Measurements from ENCODE around the gene ZNF74.
"Not testable (repeated sequence)": the region's sequence is repeated elsewhere in the genome, so short reads cannot be mapped to it uniquely, and the experiment has no call there.

The ZNF74 gene

GRCh38 chr22:20376281-20376680, 17.7 kb upstream of the ZNF74 start:
- not testable (repeated sequence) for DNase-seq (ENCODE audit: low read depth, low spot score)

GRCh38 chr22:20376983-20377382, 17.0 kb upstream of the ZNF74 start:
- not testable (repeated sequence) for DNase-seq (ENCODE audit: low read depth, low spot score)

GRCh38 chr22:20378110-20378509, 15.8 kb upstream of the ZNF74 start:
- DNase-seq (ENCODE audit: low read depth, low spot score): no peak

- not testable (repeated sequence) for DNase-seq (ENCODE audit: low read depth, low spot score)
Observed at GRCh38 chr22:20378684-20379083, 15.3 kb upstream of the ZNF74 start.

- no peak for DNase-seq (ENCODE audit: low read depth, low spot score)
Observed at GRCh38 chr22:20380486-20380885, 13.5 kb upstream of the ZNF74 start.

GRCh38 chr22:20383538-20383937, 10.4 kb upstream of the ZNF74 start:
- no peak for DNase-seq (ENCODE audit: low read depth, low spot score)

GRCh38 chr22:20384171-20384570, 9.8 kb upstream of the ZNF74 start:
- no peak for DNase-seq (ENCODE audit: low read depth, low spot score)

- no peak for DNase-seq (ENCODE audit: low read depth, low spot score)
Observed at GRCh38 chr22:20384865-20385264, 9.1 kb upstream of the ZNF74 start.

- no peak for DNase-seq (ENCODE audit: low read depth, low spot score)
Observed at GRCh38 chr22:20386336-20386735, 7.6 kb upstream of the ZNF74 start.

GRCh38 chr22:20386972-20387371, 7.0 kb upstream of the ZNF74 start:
- no peak for DNase-seq (ENCODE audit: low read depth, low spot score)

GRCh38 chr22:20388200-20388599, 5.8 kb upstream of the ZNF74 start:
- no peak for DNase-seq (ENCODE audit: low read depth, low spot score)

GRCh38 chr22:20389288-20389687, 4.7 kb upstream of the ZNF74 start:
- DNase-seq (ENCODE audit: low read depth, low spot score): no peak

GRCh38 chr22:20390394-20390907, 3.5 kb upstream of the ZNF74 start:
- DNase-seq (ENCODE audit: low read depth, low spot score): no peak

GRCh38 chr22:20391222-20391621, 2.7 kb upstream of the ZNF74 start:
- DNase-seq (ENCODE audit: low read depth, low spot score): no peak

GRCh38 chr22:20392365-20392881, 1.5 kb upstream of the ZNF74 start:
- DNase-seq (ENCODE audit: low read depth, low spot score): not testable (repeated sequence)

- DNase-seq (ENCODE audit: low read depth, low spot score): no peak
Observed at GRCh38 chr22:20392983-20393704, 807 bp upstream of the ZNF74 start.

GRCh38 chr22:20395181-20395906, 1.4 kb downstream of the ZNF74 start:
- DNase-seq (ENCODE audit: low read depth, low spot score): no peak

GRCh38 chr22:20395907-20396287, 1.9 kb downstream of the ZNF74 start:
- DNase-seq (ENCODE audit: low read depth, low spot score): no peak

- no peak for DNase-seq (ENCODE audit: low read depth, low spot score)
Observed at GRCh38 chr22:20396639-20397038, 2.7 kb downstream of the ZNF74 start.

- DNase-seq (ENCODE audit: low read depth, low spot score): no peak
Observed at GRCh38 chr22:20397498-20397897, 3.5 kb downstream of the ZNF74 start.

- DNase-seq (ENCODE audit: low read depth, low spot score): no peak
Observed at GRCh38 chr22:20398420-20398819, 4.5 kb downstream of the ZNF74 start.

- no peak for DNase-seq (ENCODE audit: low read depth, low spot score)
Observed at GRCh38 chr22:20399866-20400605, 6.1 kb downstream of the ZNF74 start.
